Midbrain (tissue), 1 donor: ENCODE data around the gene LARP6.

ENCODE experiments used
- DNase-seq: peaks from one replicate; lab custom pipeline; 2025; lab: John Stamatoyannopoulos, UW

LARP6 gene

DNA sequence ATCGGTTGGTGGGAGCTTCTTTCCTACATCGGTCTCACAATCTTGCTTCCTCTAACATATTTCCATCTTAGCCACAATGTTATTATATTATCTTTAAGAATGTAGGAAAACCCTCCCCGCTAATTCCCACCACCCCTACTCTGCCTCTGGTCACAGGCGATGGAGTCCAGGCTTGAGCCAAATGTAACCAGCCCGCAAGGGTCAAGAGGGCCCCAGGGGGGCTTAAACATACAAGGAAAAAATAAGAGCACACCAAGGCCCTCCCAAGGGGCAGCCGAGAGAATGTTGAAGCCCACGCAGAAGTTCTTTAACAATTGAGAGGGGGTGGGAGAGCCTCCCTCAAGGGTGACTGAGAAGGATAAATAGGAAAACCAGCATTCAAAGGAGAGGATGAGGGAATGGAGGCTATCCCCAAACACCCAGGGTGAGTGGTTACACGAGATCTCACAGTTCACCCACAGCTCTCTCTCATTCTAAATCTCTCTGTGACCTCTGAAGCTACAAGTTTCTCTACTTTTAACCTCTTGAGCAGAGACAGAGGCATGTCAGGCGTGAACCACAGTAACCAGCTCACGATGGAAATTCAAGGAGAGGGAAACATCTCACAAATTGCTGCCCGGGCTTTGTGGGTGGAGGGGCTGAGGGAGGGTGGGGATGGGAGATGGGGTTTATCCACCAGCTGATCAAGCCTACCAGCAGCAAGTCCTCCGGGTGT, 59.2 kb downstream of the LARP6 start:
- DNase-seq: no peak

DNA sequence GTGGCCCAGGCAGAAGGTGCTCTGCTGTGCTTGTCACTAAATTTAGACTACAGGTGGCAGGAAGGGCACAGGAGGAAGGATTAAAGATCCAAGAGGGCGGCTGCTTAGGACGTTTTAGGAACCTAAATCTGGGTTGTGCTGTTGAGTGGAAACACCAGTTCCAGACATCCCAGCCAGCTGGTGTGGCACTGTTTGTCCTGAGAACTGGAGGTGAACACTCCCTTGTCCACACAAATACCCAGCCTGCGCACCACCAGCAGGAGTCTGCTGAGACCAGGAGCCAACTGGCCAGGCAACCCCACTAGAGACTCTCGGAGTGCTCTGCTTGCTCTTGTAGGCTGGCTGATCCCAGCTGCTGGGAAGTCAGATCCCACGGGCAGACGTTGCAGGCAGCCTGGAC, 60.3 kb downstream of the LARP6 start:
- DNase-seq: no peak

DNA sequence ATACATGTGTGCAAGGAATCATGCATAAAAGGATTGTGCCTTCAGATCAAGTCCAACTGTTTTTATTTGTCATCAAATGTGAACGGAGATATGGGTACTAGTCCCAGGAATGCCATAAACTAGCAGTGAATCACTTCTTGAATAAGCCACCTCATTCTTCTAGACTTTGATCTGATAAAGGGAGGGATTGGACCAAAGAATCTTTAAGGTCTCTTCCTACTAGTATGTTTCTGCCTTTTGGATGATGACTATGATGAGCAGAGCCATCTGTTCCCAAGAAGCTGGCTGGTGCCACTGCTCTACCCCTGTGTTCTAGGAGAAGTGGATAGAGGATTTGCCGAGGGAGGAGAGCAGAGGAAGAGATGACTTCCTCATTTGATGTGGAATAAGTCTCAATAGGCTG, 61.8 kb downstream of the LARP6 start:
- no peak for DNase-seq

DNA sequence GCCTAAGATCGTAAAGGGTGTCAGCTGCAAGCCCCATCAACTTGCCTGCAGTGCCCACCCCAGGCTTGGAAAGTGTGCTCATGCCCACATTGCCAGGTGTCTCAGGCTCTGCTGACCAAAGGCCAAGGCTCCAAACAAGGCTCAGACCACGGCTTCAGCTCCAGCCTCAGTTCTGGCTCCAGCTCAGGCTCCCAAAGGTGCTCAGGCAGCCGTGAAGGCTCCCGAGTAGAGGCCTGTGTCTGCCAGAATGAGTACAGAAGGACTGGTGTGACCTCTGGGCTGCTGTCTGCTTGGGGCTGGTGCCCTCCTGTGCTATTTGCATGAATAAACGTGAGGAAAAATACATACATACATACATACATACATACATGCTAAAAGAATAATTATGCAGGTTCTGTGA, 62.7 kb downstream of the LARP6 start:
- no peak for DNase-seq

DNA sequence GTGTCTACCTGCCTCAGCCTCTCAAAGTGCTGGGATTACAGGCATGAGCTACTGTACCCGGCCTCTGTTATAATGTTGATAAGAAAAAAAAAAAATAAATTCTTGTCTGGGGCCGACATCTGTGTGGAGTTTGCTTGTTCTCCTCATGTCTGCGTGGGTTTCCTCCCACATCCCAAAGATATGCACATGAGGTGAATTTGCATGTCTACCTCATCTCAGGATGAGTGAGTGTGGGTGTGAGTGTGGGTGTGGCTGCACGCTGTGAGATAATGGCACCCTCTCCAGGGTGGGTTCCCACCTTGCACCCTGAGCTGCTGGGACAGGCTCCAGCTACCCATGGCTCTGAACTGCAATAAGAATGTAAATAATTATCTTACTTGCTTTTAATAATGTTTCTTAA, 64.7 kb downstream of the LARP6 start:
- no peak for DNase-seq

DNA sequence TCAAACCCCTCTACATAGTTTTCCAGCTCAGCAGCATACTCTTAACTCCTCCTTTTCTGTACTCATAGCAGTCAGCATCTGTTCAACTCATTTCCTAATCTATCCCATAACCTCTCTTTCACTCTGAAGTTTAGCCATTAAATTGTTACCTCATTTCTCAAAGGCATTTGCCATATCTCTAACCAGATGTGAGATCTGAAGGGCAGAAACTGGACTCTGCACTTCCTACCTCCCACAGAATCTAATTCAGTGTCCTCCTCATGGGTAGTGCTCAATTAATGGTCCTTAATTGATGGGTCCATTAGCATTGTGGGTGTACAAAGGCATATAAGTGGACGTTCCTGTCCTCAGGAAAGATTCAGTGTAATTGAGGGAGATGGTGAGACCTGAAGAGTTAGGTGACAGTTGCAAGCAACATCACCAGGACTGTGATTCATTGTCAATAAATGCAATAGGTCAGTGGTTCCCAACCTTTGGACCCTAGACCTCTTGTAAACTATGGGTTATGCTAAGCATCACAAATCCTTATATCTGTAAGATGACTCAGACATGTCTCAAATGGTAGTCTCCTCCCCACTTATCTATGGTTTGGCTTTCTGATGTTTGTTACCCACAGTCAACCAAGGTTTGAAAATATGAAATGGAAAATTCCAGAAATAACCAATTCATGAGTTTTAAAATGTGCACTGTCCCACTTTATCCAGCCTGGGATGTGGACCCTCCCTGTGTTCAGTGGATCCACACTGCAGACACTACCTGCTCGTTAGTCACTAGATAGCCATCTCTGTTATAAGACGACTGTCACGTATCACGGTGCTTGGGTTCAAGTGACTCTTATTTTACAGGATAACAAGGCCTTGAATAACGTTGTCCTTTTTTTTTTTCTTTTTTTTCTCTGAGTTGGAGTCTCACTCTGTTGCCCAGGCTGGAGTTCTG, 65.6 kb downstream of the LARP6 start:
- no peak for DNase-seq

GRCh38 chr15:70786996-70787395, 67.0 kb downstream of the LARP6 start:
- DNase-seq: no peak

DNA sequence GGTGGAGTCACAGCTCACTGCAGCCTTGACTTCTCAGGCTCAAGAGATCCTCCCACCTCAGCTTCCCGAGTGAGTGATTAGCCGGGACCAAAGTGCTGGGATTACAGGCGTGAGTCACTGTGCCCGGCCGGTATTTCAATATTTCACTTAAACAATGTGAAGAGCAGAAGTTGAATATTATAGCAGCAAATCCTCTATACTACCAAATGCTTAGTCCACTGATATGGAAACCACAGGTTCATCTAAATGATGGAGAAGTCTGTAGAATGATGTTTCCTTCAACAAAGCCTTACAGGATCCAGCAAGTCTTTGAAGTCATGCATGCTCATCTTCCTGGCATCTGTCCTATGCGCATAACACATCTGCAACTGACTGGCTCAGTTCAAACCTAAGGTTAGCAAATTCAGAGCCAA, 70.3 kb downstream of the LARP6 start:
- no peak for DNase-seq

DNA sequence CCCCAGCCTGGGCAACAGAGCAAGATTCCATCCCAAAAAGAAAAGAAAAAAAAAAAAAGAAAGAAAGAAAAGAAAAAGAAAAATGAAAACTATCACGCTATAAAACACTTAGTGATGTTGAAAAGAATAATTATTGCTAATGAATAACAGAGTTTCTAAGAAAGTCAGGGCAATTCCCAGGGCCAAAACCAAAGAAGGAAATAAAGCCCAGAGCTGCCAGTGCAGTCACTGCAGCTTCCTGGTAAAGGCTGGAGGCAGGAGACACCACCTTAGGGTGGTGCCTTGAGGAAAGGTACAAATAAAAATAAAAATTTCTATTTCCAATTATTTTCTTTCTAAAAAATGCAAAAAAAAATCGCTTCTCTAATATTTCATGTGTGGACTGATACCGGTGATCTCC, 70.9 kb downstream of the LARP6 start:
- DNase-seq: no peak

DNA sequence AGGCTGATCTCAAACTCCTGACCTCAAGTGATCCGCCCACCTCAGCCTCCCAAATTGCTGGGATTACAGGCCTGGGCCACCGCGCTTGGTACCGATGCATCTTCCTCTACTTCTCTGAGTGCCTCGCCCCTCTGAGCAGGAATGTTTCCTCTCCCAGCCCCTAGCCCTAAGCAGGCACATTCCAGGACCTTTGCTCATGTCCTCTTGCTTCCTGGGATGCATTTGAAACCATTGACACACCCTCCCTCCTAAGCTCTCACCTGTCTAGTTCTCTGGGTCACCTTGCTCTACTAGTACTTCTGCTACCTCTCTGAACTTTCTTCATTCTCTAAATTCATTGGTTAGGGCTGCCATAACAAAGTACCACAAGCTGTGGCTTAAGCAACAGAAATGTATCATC, 72.7 kb downstream of the LARP6 start:
- no peak for DNase-seq
